GM18502 (cell line): Measurements from ENCODE around the gene SPATA17.
"Not testable (repeated sequence)": the region's sequence is repeated elsewhere in the genome, so short reads cannot be mapped to it uniquely, and the experiment has no call there.

Source experiments
- ATAC-seq: cut with Tn5 transposase; IDR thresholded peaks from one replicate; pipeline ENCODE4 v1.9.1; 2021; ENCODE audit warnings: mild to moderate bottlenecking; ENCODE audit not compliant: unreplicated experiment, poor library complexity

Gene SPATA17, protein sequence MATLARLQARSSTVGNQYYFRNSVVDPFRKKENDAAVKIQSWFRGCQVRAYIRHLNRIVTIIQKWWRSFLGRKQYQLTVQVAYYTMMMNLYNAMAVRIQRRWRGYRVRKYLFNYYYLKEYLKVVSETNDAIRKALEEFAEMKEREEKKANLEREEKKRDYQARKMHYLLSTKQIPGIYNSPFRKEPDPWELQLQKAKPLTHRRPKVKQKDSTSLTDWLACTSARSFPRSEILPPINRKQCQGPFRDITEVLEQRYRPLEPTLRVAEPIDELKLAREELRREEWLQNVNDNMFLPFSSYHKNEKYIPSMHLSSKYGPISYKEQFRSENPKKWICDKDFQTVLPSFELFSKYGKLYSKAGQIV

GRCh38 chr1:217630711-217631591 lies at the start of gene SPATA17, which contains the start of gene GPATCH2:
Gene SPATA17, plus strand, starts transcription at chr1:217631344. Its CDS starts 35 bp downstream, at chr1:217631379.
Gene GPATCH2, minus strand, starts transcription at chr1:217631090. Its CDS starts 119 bp downstream, at chr1:217630971.
- peak; percentile 98 for ATAC-seq

GRCh38 chr1:217584286-217584811 lies 46.8 kb upstream of the SPATA17 start:
- not testable (repeated sequence) for ATAC-seq

GRCh38 chr1:217585577-217585976 lies 45.6 kb upstream of the SPATA17 start:
- ATAC-seq = no peak

- no peak for ATAC-seq
Observed at GRCh38 chr1:217586586-217586985, 44.6 kb upstream of the SPATA17 start.

- no peak for ATAC-seq
Observed at GRCh38 chr1:217590598-217590997, 40.5 kb upstream of the SPATA17 start.

DNA sequence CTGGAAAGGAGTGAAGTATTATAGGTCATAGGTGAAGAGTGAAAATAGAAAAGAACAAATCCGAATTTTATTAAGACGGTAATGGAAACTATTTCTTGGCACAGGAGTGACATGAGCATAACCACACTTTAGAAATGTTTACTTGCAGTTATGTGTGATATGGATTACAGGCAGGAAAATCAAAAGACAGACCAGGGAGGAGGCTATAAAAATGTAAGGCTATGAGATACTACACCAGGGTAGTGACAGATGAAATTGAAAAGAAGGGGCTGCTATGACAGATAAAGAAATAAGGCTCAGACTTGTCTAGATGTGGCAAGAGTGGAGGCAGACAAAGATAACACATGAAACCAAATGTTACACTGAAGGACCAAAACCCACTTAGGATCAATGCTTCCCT lies 32.0 kb upstream of the SPATA17 start:
- ATAC-seq = no peak

DNA sequence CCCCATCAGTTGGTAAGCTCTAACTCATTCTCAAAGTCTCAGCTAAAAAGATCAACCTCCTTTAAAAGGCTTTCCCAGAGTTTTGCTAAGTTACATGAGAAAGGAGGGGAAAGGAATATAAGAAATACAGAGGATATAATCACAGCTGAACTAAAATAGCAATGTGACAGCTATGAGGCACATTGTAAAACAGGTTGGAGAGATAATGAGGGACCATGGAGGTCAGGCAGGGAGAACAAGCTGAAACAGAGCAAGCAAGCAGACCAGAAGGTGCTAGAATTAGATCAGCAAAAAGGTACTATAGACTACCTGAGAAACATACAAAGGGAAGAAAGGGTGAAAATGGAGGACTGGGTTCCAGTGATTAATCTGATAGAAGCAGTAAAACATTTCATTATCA lies 28.8 kb upstream of the SPATA17 start:
- no peak for ATAC-seq

DNA sequence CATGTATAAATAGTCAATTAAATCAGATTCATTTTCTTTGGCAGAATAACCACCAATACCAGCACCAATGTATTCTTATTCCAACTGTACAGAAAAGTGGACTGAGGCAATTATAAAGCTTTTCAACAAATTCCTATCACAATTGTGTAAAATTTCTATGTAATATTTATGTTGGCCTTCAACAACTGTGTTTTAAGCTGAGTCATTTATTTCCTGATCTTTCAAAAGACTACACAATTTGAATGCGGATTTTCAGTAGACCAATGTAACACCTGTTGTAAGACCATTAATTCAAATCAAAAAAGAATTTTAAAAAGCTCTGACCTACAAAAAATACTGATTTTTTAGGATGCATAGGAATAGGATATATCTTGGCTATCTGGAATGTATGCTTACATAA lies 25.8 kb upstream of the SPATA17 start:
- ATAC-seq = no peak

DNA sequence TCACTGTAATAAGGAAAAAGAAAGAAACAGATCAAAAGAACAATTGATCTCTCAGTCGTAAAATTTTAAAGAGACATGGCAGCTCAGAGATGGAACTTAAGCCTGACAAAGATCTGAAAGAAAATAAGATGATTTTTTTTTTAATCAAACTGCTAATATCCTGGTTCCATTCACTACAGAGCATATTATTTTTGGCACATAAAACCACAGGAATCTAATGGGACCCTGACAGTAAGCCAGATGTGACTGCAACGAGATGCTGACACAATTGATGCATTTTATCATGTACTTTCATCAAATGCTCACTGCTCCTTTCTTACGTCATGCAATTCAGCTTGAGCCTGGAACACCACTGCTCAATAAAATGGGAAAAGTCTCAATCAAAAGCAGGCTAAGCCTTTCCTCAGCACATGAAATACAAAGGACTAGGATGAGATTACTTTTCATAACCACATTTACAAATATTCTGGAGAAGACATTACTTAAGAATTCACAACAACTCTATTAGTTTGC lies 16.9 kb upstream of the SPATA17 start:
- ATAC-seq = no peak

DNA sequence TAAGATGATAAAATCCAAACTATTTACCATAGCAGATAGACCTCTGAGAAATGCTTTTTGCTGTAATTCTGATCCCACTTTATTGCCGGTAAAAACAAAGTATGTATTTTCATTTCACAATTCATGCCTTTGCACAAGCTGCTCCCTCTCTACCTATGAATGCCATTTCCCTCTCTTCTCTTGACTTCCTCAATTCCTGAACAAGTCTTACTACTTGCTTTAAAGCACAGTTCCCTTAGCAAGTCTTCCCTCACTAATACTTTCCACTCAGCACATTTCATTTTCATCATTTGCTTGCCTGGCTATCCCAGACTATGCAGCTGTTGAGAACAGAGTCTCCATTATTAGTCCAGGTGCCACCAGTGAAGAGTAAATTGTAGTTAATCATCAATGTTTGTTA lies 14.0 kb upstream of the SPATA17 start:
- no peak for ATAC-seq

DNA sequence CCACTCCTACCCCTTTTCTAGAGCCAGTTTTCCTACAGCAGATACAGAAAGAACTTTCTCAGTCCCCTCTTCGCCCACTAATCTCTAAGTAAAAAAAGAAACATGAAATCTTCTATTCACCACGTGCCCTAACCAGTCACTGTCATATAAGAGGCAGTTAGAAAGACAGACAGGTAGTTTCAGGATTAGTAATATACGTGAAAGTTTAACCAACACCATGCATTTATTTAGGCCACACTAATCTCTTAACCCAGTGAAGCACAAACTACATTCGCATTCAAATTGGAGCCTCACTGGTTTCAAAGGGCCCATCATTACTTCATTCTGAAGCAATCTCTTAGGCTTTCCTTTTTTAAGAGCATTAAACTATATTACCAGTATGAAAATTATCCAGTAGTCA lies 10.3 kb upstream of the SPATA17 start:
- peak; percentile 100 for ATAC-seq

- ATAC-seq = peak; percentile 29
Observed at GRCh38 chr1:217622042-217622441, 9.1 kb upstream of the SPATA17 start.

DNA sequence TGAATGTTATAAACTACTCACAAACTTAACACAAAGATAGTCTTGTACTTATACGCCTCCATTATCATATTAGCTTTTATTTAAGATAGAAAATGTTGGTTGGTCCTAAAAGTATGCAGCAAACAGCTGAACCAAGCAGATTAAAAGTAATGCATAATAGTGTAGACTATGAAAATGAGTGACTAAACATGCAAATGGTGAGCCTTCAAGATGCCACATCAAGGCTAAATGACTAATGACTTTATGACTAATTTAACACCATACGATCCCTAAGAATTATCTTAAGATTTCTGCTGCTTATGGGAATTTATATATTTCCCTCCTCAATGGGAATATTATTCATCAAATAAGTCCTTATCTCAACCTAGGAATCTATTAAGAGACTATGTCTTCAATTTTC lies 4.8 kb upstream of the SPATA17 start:
- no peak for ATAC-seq

GRCh38 chr1:217627431-217627830 lies 3.7 kb upstream of the SPATA17 start:
- no peak for ATAC-seq

DNA sequence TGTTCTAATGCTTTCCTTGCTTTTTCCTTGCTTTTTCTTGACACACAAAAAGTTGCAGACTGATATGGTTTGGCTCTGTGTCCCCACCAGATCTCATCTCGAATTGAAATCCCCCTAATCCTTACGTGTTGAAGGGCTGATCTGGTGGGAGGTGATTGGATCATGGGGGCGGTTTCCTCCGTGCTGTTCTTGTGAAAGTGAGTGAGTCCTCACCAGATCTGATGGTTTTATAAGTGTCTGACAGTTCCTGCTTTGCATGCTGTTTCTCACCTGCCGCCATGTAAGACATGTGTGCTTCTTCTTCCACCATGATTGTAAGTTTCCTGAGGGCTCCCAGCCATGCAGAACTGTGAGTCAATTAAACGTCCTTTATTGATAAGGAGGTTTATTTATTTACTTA lies 11.3 kb downstream of the SPATA17 start:
- no peak for ATAC-seq

- no peak for ATAC-seq
Observed at GRCh38 chr1:217647791-217648190, 16.6 kb downstream of the SPATA17 start.

DNA sequence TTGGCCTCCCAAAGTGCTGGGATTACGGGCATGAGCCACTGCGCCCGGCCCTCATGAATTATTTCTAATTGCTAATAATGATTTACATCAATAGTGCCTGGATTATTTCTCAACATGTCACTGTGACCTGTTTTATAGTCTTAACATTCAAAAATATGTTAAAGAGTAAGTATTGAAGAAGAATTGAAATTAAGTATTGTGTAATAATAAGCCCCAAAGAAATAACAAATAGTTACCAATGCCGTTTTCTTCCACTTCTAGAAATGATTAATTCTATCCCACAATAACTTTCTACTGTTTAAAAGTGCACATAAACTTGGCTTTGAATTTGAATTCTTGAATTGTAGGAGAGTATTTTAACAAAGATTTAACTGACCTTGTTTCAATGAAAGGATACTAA lies 19.5 kb downstream of the SPATA17 start:
- ATAC-seq = no peak

DNA sequence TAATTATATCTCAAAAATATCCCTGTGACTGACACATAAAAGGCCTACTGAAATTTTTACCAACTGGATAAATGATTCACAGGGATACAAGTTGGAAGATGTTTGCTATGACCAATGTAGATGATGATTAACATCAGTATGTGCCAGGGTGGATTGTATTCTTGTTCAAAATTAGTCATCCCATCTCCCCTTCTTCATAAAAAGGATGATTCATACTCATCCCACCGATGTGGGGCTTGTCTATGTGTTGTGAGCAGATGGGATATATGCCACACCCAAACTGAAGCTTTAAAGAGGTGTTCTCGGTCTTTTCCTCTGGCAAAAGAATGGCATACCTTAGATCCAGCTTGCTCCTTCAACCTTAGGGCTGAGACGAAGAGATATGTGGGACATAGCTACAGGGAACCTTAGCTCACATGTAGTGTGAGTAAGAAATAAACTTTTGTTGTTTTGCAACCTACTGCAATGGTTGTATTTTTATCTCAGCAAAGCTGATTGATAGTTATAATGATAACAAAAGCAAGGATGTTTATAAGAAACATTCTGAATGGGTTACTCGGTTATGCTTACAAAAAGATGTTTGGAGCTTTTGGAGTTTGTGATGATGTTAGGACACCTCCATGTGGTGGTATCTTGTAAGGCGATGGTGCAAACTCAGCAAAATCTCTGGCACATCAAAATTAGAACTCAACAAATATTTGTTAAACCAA lies 29.4 kb downstream of the SPATA17 start:
- ATAC-seq = peak; percentile 65

- no peak for ATAC-seq
Observed at GRCh38 chr1:217661407-217661806, 30.3 kb downstream of the SPATA17 start.

- no peak for ATAC-seq
Observed at GRCh38 chr1:217668351-217668940, 37.3 kb downstream of the SPATA17 start.
